ENCODE data around the gene PITPNC1.

- TF ChIP-seq POLR2AphosphoS5 (IDR thresholded peaks at IDR 0.05; ENCODE audit: low read depth, low read length) = no peak
- TF ChIP-seq SIN3A (IDR thresholded peaks at IDR 0.05; ENCODE audit: borderline replicate concordance, insufficient read depth, low read length) = no peak
- TF ChIP-seq REST (IDR thresholded peaks at IDR 0.05; ENCODE audit: insufficient read depth in 1 of 2, low read depth in 2 of 2, low read length in 2 of 2) = no peak
These were observed 352.8 kb downstream of the PITPNC1 start for GRCh38 chr17:67729903-67730302.

Measured in PFSK-1 (cell line).